GM12878 (cell line): Measurements from ENCODE around the gene GPC6. TPM values are rescaled to one million over a fixed set of nuclear protein-coding genes. Genes with fewer than 3 reads are reported as not detected.

ENCODE experiments used
- ATAC-seq: fragments of 200-7000 bp; cut with Tn5 transposase; 3 replicates; pipeline ENCODE4 v1.9.1; 2020; ENCODE audit warnings: mild to moderate bottlenecking, moderate library complexity
- BruUV-seq: library from RNA; stranded (reverse); fragments of 400-500 nt; replicated peaks from 2 replicates; lab custom pipeline; 2021; lab: Mats Ljungman, UMichigan
- CTCF ChIA-PET: fragments of 300-600 bp; sonication (Branson Sonifier 250); formaldehyde crosslinking; extraction: SDS; loops from one replicate; lab custom pipeline; 2021; ENCODE audit warnings: inconsistent platforms; lab: Yijun Ruan, JAX
- POLR2A ChIA-PET: fragments of 350-600 bp; formaldehyde crosslinking; extraction: SDS; loops from one replicate; lab custom pipeline; 2021; ENCODE audit warnings: inconsistent platforms; lab: Charles Lee
- RAD21 ChIA-PET: fragments of 300-600 bp; sonication (Branson Sonifier 250); formaldehyde crosslinking; loops from one replicate; lab custom pipeline; 2023; ENCODE audit warnings: antibody characterized with exemption; ENCODE audit not compliant: unreplicated experiment; lab: Charles Lee
- SMC1A ChIA-PET: fragments of 300-600 bp; sonication (Branson Sonifier 250); formaldehyde crosslinking; loops from one replicate; lab custom pipeline; 2023; ENCODE audit not compliant: unreplicated experiment, uncharacterized antibody; lab: Charles Lee
- DNase-seq: peaks from one replicate; pipeline ENCODE4 v3.0.0-alpha.2; 2011; ENCODE audit warnings: low read depth, low spot score
- FAIRE-seq: peaks from 3 replicates; lab custom pipeline; 2011; peaks lifted over from hg19 to GRCh38; lab: Jason Lieb, UNC
- H2AFZ ChIP-seq: 2 replicates; pipeline ENCODE4 v1.6.0; 2011; ENCODE audit warnings: low read depth, low read length, control low read depth; ENCODE audit not compliant: control insufficient read depth
- H3K27ac ChIP-seq: 2 replicates; pipeline ENCODE4 v1.5.1; 2011; ENCODE audit warnings: control low read depth; ENCODE audit not compliant: control insufficient read depth, insufficient read depth
- H3K27me3 ChIP-seq, 2 experiments: replicated peaks in 1 of 2; 2 replicates each; pipeline versions ENCODE4 v1.6.0 to v1.6.1; 2011; ENCODE audit warnings: low read length in 1 of 2; ENCODE audit not compliant: control insufficient read depth in 2 of 2, insufficient read depth in 2 of 2
- H3K36me3 ChIP-seq, 2 experiments: 2 replicates each; pipeline ENCODE4 v1.5.1; 2011; ENCODE audit warnings: low read length in 1 of 2; ENCODE audit not compliant: control insufficient read depth in 2 of 2, insufficient read depth in 2 of 2
- H3K4me1 ChIP-seq: 2 replicates; pipeline ENCODE4 v1.6.1; 2011; ENCODE audit warnings: mild to moderate bottlenecking, low read length, moderate library complexity, mixed read lengths; ENCODE audit not compliant: control insufficient read depth, insufficient read depth
- H3K4me2 ChIP-seq: 2 replicates; pipeline ENCODE4 v1.6.0; 2011; ENCODE audit warnings: control low read depth; ENCODE audit not compliant: control insufficient read depth, insufficient read depth
- H3K4me3 ChIP-seq: fragments of 200-600 bp; sonication (generic); 2 replicates; pipeline ENCODE4 v1.5.1; 2016
- H3K79me2 ChIP-seq: 2 replicates; pipeline ENCODE4 v1.6.0; 2011; ENCODE audit warnings: low read length; ENCODE audit not compliant: control insufficient read depth, insufficient read depth
- H3K9ac ChIP-seq: 2 replicates; pipeline ENCODE4 v1.8.0; 2011; ENCODE audit warnings: low read length, control low read depth, mixed read lengths; ENCODE audit not compliant: control insufficient read depth, insufficient read depth
- H3K9me3 ChIP-seq: replicated peaks from 3 replicates; pipeline ENCODE4 v1.5.1; 2011; ENCODE audit warnings: mild to moderate bottlenecking, low read length; ENCODE audit not compliant: control insufficient read depth, insufficient read depth
- H4K20me1 ChIP-seq: 2 replicates; pipeline ENCODE4 v1.6.0; 2011; ENCODE audit not compliant: control insufficient read depth, insufficient read depth
- CBFB ChIP-seq: IDR thresholded peaks from 2 replicates; pipeline ENCODE4 v1.6.1; 2016; ENCODE audit warnings: antibody characterized with exemption, low read depth
- EED ChIP-seq: sonication (generic); IDR thresholded peaks from 2 replicates; pipeline ENCODE4 v1.6.1; 2016; ENCODE audit warnings: antibody characterized with exemption, low read depth
- HDAC2 ChIP-seq: fragments of 200-600 bp; sonication (generic); IDR thresholded peaks from 2 replicates; pipeline ENCODE4 v1.6.1; 2017
- MTA2 ChIP-seq: fragments of 450-650 bp; IDR thresholded peaks from 2 replicates; pipeline ENCODE4 v1.6.1; 2016; ENCODE audit warnings: low read depth, mild to moderate bottlenecking, moderate library complexity
- RAD21 ChIP-seq: IDR thresholded peaks from 2 replicates; pipeline ENCODE4 v1.6.1; 2011; ENCODE audit warnings: mild to moderate bottlenecking, low read depth, low read length, moderate library complexity; ENCODE audit not compliant: insufficient read depth
- SUPT20H ChIP-seq: IDR thresholded peaks from 2 replicates; pipeline ENCODE4 v1.6.1; 2011; ENCODE audit warnings: low read depth, mild to moderate bottlenecking, low read length, moderate library complexity, borderline replicate concordance; ENCODE audit not compliant: control insufficient read depth
- ZNF274 ChIP-seq: IDR thresholded peaks from one replicate; pipeline ENCODE4 v1.8.0; 2011; ENCODE audit not compliant: insufficient read length, insufficient read depth
- ZNF384 ChIP-seq: IDR thresholded peaks from 2 replicates; pipeline ENCODE4 v1.6.1; 2012; ENCODE audit warnings: low read depth, mild to moderate bottlenecking, low read length, improper control_type of control experiment, borderline replicate concordance
- ZNF622 ChIP-seq: fragments of 450-650 bp; IDR thresholded peaks from 2 replicates; pipeline ENCODE4 v1.6.1; 2017; ENCODE audit warnings: mild to moderate bottlenecking, inconsistent platforms
- WGBS: methylation state at CpG from one replicate; pipeline ENCODE4 v1.1.6; 2016; ENCODE audit warnings: low lambda C conversion rate; ENCODE audit not compliant: insufficient replicate concordance, insufficient coverage; ENCODE audit errors: missing lambda C conversion rate; 5-methylcytosine and 5-hydroxymethylcytosine counted together
- in situ Hi-C: fragments of 300-500 bp; cut with MboI; formaldehyde crosslinking; loops from 9 replicates; pipeline ENCODE4 v1.14.3; 2018; ENCODE audit warnings: mixed read lengths
- intact Hi-C: fragments of 100-400 bp; cut with micrococcal nuclease; formaldehyde crosslinking; loops from one replicate; pipeline ENCODE4 v1.14.2; 2022; ENCODE audit not compliant: unreplicated experiment
- polyA plus RNA-seq, 11 experiments: library from polyadenylated mRNA; depleted of rRNA in 4 of 11; unstranded in 6 of 11; stranded (reverse) in 5 of 11; fragments of >200 nt; fragmentation: Nextera tagmentation in 4 of 11; fragmentation: Illumina TruSeq in 1 of 11; extraction: Ambion mirVana in 4 of 11; extraction: Trizol in 1 of 11; gene quantifications; 1 replicate in 1 of 11; 2 replicates in 10 of 11; pipeline versions ENCODE4 v1.2.1 to v1.2.3, GENCODE V29; 2011 to 2016; ENCODE audit warnings: inconsistent platforms in 2 of 11, missing spikeins in 2 of 11, low read depth in 1 of 11
- total RNA-seq, 4 experiments: library from RNA; depleted of rRNA in 3 of 4; stranded (reverse); fragments of >200 nt in 3 of 4; fragmentation: Illumina TruSeq in 1 of 4; extraction: Trizol in 1 of 4; gene quantifications; 2 replicates each; pipeline versions ENCODE4 v1.2.1 to v1.2.3, GENCODE V29; 2013 to 2021
- TF ChIP-seq, protein P1 (sequence below): fragments of 450-650 bp; IDR thresholded peaks from 2 replicates; pipeline ENCODE4 v1.6.1; 2017; ENCODE audit warnings: mild to moderate bottlenecking, moderate library complexity

Gene GPC6
- total and polyA plus RNA-seq, 10 of the 15 experiments (the other 5 are each of a cell fraction or from before 2014, with no cell fraction given) = 0.03 to 0.04 (median 0.03) TPM; not detected in 7

DNA sequence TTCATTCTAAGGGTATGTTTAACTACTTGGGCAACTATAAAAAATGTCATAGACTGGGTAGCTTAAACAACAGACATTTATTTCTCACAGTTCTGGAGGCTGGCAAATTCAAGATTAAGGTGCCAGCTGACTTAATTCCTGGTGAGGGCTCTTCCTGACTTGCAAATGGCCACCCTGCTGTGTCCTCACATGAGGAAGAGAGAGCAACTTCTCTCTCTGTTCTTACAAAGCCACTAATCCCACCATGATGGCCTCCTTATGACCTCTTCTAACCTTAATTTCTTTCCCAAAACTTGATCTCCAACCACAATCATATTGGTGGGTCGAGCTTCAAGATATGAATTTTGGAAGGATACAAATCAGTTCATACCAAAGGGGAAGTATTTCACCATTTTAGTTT, 853.9 kb downstream of the GPC6 start:
- in situ Hi-C loops = no loop called here
- no peak for ATAC-seq
- no peaks in the 10 kb centered on the region for H3K27me3 ChIP-seq
- no peaks in the 10 kb centered on the region for H3K36me3 ChIP-seq
- no peaks in the 10 kb centered on the region for H4K20me1 ChIP-seq
- H3K9me3 ChIP-seq = no peaks in the 10 kb centered on the region
- FAIRE-seq = no peak
- ChIA-PET RAD21 (no interaction called here), POLR2A (no interaction called here), SMC1A (interaction anchor here (1.1 kb wide), 1 partner anchor 28 kb away, joined by 4 read pairs; no protein-coding TSS in a partner anchor), CTCF (no interaction called here)
- DNase-seq = no peak
- no peak overlapping the region for H3K4me3 ChIP-seq
- no peaks in the 10 kb centered on the region for H3K79me2 ChIP-seq
- BruUV-seq = no TSS peak
- no peak overlapping the region for H2AFZ ChIP-seq
- TF ChIP-seq, protein P1, sequence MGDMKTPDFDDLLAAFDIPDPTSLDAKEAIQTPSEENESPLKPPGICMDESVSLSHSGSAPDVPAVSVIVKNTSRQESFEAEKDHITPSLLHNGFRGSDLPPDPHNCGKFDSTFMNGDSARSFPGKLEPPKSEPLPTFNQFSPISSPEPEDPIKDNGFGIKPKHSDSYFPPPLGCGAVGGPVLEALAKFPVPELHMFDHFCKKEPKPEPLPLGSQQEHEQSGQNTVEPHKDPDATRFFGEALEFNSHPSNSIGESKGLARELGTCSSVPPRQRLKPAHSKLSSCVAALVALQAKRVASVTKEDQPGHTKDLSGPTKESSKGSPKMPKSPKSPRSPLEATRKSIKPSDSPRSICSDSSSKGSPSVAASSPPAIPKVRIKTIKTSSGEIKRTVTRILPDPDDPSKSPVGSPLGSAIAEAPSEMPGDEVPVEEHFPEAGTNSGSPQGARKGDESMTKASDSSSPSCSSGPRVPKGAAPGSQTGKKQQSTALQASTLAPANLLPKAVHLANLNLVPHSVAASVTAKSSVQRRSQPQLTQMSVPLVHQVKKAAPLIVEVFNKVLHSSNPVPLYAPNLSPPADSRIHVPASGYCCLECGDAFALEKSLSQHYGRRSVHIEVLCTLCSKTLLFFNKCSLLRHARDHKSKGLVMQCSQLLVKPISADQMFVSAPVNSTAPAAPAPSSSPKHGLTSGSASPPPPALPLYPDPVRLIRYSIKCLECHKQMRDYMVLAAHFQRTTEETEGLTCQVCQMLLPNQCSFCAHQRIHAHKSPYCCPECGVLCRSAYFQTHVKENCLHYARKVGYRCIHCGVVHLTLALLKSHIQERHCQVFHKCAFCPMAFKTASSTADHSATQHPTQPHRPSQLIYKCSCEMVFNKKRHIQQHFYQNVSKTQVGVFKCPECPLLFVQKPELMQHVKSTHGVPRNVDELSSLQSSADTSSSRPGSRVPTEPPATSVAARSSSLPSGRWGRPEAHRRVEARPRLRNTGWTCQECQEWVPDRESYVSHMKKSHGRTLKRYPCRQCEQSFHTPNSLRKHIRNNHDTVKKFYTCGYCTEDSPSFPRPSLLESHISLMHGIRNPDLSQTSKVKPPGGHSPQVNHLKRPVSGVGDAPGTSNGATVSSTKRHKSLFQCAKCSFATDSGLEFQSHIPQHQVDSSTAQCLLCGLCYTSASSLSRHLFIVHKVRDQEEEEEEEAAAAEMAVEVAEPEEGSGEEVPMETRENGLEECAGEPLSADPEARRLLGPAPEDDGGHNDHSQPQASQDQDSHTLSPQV = no peak
- TF ChIP-seq EED (no peak), CBFB (no peak), ZNF274 (no peak), MTA2 (no peak), HDAC2 (no peak), RAD21 (no peak), SUPT20H (no peak), ZNF384 (no peak), ZNF622 (no peak)
- H3K4me1 ChIP-seq = no peaks in the 10 kb centered on the region
- intact Hi-C loops = no loop called here
- H3K27ac ChIP-seq = no peak overlapping the region
- no peak overlapping the region for H3K4me2 ChIP-seq
- WGBS = 0% methylated on average over 1 of the region's 1 CpG
- H3K9ac ChIP-seq = no peak overlapping the region
